AG10803 (cell line): ENCODE measurements around the gene CCL26.
A peak's percentile ranks its signal among the peaks of the same experiment; 100 is the strongest.
"Not testable (repeated sequence)": the region's sequence is repeated elsewhere in the genome, so short reads cannot be mapped to it uniquely, and the experiment has no call there.

ENCODE experiments used
- DNase-seq: peaks from one replicate; pipeline ENCODE4 v3.0.0; 2010; ENCODE audit warnings: low read depth
- H3K4me3 ChIP-seq: 2 replicates; pipeline ENCODE4 v1.5.1; 2011; ENCODE audit warnings: mild to moderate bottlenecking, low read length, control low read depth
- TF ChIP-seq, protein P1 (sequence below): conservative IDR thresholded peaks from 2 replicates; pipeline ENCODE4 v1.5.1; 2011; ENCODE audit warnings: mild to moderate bottlenecking, low read length, control low read depth, inconsistent platforms

CCL26 gene

DNA sequence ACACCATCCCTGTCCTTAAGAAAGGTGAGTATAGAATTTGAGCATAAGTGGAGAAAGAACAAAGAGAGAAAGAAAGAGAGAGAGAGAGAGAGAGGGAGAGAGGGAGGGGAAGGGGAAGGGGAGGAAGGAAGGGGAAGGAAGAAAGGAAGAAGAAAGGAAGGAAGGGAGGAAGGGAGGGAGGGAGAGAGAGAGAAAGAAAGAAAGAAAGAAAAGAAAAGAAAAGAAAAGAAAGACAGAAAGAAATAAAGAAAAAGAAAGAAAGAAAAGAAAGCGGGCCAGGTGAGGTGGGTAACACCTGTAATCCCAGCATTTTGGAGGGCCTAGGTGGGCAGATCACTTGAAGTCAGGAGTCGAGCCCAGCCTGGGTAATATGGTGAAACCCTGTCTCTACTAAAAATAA, 21.7 kb upstream of the CCL26 start:
- TF ChIP-seq, protein P1, sequence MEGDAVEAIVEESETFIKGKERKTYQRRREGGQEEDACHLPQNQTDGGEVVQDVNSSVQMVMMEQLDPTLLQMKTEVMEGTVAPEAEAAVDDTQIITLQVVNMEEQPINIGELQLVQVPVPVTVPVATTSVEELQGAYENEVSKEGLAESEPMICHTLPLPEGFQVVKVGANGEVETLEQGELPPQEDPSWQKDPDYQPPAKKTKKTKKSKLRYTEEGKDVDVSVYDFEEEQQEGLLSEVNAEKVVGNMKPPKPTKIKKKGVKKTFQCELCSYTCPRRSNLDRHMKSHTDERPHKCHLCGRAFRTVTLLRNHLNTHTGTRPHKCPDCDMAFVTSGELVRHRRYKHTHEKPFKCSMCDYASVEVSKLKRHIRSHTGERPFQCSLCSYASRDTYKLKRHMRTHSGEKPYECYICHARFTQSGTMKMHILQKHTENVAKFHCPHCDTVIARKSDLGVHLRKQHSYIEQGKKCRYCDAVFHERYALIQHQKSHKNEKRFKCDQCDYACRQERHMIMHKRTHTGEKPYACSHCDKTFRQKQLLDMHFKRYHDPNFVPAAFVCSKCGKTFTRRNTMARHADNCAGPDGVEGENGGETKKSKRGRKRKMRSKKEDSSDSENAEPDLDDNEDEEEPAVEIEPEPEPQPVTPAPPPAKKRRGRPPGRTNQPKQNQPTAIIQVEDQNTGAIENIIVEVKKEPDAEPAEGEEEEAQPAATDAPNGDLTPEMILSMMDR, result no peak

DNA sequence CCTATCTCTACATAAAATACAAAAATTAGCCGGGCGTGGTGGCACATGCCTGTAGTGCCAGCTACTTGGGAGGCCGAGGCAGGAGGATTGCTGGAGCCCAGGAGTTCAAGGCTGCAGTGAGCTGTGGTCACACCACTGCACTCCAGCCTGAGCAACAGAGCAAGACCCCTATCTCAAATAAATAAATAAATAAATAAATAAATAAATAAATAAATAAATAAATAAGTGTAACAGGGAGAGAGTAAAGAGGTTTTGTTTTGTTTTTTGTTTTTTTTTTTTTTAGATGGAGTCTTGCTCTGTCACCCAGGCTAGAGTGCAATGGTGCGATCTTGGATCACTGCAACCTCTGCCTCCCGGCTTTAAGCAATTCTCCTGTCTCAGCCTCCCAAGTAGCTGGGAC, 20.6 kb upstream of the CCL26 start:
- DNase-seq, H3K4me3 ChIP-seq: not testable (repeated sequence)

More for the DNA sequence above, 21.7 kb upstream of the CCL26 start:
- DNase-seq, result no peak
- no peak overlapping the region for H3K4me3 ChIP-seq

DNA sequence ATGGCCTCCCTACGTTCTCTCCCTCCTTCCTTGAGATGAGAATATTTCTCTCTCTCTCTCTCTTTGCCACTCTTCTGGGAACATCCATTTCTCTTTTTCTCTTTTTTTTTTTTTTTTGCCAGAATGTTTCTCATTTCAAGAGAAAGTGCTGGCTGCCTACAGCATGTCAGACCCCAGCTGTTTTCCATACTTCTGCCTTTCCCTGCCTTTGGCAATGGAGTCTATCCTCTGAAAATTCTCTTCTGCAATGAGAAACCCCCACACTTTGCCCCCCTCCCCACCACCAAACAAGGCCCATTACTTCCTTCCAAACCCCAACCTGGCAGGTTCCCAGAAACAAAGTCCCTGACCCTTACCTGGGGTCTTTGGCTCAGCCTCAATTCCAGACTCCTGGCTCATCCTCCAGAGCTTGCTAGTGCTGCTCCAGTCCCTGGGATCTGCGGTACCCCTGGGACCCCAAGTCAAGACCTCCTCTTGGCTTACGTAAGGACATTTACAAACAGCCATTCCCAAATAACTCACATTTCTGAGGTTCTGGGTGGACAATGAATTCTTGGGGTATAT, 17.4 kb upstream of the CCL26 start:
- DNase-seq, result peak; percentile 22
- H3K4me3 ChIP-seq, result no peak overlapping the region
- TF ChIP-seq, protein P1, result no peak

DNA sequence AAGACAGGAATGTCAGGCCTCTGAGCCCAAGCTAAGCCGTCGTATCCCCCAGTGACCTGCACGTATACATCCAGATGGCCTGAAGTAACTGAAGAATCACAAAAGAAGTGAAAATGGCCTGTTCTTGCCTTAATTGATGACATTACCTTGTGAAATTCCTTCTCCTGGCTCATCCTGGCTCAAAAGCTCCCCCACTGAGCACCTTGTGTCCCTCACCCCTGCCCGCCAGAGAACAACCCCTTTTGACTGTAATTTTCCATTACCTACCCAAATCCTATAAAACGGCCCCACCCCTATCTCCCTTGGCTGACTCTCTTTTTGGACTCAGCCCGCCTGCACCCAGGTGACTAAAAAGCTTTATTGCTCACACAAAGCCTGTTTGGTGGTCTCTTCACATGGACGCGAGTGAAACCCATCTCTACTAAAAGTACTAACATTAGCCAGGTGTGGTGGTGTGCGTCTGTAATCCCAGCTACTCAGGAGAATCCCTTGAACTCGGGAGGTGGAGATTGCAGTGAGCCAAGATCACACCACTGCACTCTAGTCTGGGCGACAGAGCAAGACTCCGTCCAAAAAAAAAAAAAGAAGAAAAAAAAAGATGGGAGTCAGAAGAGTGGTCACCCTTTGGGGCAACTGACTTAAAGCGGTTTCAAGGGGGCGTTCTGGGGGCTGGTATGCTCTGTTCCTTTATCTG, 16.3 kb upstream of the CCL26 start:
- not testable (repeated sequence) for H3K4me3 ChIP-seq, DNase-seq

DNA sequence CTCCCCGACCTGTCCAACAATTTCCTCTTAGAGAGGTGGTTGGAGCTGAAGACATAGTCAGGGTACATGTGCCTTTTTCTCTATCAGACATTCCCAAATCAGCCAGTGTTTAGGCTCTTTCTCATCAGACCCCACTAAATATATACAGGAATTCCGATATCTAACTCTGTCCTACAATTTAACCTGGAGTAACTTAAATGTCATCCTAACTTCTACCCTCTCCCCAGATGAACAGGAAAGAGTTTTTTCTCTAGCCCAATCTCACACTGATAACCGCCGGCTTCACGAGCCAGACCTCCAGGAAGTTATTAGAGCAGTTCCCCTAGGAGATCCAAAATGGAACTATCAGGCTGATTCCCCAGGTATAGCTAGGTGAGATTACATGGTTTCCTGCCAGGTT, 11.0 kb upstream of the CCL26 start:
- H3K4me3 ChIP-seq, result not testable (repeated sequence)

DNA sequence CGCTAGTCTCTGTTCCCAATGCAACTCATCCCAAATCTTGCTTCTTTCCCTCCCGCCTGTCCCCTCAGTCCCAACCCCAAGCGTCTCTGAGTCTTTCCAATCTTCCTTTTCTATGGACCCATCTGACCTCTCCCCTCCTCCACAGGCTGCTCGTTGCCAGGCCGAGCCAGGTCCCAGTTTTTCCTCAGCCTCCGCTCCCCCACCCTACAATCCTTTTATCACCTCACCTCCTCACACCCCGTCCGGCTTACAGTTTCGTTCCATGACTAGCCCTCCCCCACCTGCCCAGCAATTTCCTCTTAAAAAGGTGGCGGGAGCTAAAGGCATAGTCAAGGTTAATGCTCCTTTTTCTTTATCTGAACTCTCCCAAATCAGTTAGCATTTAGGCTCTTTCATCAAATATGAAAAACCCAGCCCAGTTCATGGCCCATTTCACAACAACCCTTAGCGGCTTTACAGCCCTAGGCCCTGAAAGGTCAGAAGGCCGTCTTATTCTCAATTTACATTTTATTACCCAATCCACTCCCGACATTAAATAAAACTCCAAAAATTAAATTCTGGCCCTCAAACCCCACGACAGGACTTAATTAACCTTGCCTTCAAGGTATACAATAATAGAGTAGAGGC, 8.7 kb upstream of the CCL26 start:
- not testable (repeated sequence) for H3K4me3 ChIP-seq, DNase-seq

More for the DNA sequence above, 11.0 kb upstream of the CCL26 start:
- DNase-seq, result not testable (repeated sequence)

DNA sequence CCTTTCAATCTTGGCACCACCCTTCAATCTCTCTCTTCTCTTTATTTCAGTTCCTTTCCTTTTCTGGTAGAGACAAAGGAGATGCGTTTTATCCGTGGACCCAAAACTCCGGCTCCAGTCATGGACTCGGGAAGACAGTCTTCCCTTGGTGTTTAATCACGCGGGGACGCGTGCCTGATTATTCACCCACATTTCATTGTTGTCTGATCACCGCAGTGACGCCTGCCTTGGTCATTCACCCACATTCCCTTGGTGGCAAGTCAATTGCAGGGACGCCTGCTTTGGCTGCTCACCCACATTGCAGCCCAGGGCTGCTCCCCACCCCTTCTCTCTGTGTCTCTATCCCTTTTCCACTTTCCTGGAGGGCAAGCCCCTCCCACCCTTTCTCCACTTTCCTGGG, 7.5 kb upstream of the CCL26 start:
- peak; percentile 53 for DNase-seq
- not testable (repeated sequence) for H3K4me3 ChIP-seq

DNA sequence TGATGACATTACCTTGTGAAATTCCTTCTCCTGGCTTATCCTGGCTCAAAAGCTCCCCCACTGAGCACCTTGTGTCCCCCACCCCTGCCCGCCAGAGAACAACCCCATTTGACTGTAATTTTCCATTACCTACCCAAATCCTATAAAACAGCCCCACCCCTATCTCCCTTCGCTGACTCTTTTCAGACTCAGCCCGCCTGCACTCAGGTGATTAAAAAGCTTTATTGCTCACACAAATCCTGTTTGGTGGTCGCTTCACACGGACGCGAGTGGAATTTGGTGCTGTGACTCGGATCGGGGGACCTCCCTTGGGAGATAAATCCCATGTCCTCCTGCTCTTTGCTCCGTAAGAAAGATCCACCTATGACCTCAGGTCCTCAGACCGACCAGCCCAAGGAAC, 7.0 kb upstream of the CCL26 start:
- H3K4me3 ChIP-seq, result not testable (repeated sequence)

DNA sequence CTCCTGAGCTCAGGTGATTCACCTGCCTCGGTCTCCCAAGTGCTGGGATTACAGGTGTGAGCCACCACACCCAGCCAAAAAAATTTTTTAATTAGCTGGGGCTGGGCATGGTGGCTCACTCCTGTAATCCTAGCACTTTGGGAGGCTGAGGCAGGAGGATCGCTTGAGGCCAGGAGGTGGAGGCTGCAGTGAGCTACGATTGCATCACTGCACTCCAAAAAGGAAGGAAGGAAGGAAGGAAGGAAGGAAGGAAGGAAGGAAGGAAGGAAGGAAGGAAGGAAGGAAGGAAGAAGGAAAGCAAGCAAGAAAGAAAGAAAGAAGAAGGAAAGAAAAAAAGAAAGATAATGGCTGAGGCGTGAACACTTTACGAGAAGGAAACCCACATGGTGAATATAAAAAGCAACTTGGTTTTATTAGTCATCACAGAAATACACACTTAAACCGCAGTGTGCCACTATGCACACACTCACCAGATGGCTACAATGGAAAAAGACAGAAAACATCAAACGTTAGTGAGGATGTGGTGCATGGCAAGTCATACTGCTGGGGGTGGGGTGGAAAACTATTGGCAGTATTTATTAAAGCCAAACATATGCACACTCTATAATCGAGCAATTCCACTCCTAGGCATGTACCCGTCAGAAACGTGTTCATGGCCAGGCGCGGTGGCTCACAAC, 4.4 kb upstream of the CCL26 start:
- H3K4me3 ChIP-seq, result no peak overlapping the region
- DNase-seq, result peak; percentile 96
- TF ChIP-seq, protein P1, result 0 out of 2 replicates have a peak, but pooled peaks have one; percentile 12

More for the DNA sequence above, 7.0 kb upstream of the CCL26 start:
- not testable (repeated sequence) for DNase-seq

DNA sequence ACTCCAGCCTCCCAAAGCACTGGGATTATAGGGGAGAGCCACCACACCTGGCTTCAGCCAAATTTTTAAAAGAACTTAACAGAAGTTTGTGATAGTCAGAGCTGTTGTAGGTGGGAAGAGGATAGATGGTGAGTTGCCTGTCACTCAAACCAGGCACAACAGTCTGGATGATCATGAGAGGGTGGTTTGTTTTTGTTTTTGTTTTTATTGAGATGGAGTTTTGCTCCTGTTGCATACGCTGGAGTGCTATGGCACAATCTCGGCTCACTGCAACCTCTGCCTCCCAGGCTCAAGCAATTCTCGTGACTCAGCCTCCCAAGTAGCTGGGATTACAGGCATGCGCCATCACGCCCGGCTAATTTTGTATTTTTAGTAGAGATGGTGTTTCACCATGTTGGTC, 1.9 kb upstream of the CCL26 start:
- H3K4me3 ChIP-seq, DNase-seq: not testable (repeated sequence)

DNA sequence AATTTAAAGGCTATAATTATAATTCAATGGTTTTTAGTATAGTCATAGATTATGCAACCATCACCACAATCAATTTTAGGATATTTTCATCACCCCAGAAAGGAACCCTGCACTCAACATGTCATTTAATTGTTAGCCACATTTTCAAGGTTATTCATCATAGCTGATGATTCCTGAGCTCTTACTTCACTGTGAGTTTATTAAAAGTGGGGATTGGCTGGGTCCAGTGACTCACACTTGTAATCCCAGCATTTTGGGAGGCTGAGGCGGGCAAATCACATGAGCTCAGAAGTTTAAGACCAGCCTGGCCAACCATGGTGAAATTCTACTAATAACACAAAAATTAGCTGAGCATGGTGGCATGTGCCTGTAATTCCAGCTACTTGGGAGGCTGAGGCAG, 787 bp downstream of the CCL26 start:
- TF ChIP-seq, protein P1, result no peak
- DNase-seq, result peak; percentile 83
- no peak overlapping the region for H3K4me3 ChIP-seq
